ENCODE measurements around the gene LSM14A. TPM values are rescaled to one million over a fixed set of nuclear protein-coding genes. Genes with fewer than 3 reads are reported as not detected.

Gene LSM14A
- total and polyA plus RNA-seq, 2 of the 13 experiments (the other 11 are each of a cell fraction or from before 2014, with no cell fraction given): 77.0 to 83.6 TPM

DNA sequence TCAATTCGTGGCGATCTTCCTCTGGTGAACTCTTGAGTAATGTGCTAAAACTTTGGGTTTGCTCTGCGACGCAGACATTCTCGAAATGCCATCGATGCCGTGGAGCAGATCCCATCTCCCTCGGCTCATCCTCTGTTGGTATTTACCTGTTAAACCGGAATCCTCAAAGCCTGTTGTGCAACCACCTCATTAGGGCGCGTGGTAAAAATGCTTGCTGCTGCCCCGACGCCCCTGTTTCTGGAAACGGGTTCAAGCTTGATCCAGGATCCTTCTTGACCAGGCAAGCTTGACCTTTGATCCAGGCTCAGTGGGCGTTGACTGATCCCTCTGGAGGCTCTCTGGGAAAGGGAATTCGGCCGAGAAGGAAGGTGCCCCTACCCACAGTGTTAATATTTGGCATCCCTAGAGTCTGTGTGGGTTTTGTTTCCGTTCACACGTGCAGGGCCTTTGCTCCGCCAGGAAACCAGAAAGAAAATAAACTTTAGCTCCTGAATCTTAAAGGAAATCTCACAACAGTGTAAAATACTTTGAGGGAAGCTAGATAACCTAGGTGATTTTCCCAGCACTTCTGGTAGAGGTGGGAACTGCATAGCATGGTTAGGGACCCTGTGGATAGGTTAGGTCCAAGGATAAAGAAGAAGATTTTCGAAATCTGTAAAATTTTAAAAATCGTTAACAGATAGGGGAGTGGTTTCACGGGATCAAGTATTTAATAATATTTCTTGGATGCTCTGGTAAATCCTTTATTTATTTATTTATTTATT, 1.1 kb downstream of the LSM14A start (continued):
- TF ChIP-seq, protein P1, sequence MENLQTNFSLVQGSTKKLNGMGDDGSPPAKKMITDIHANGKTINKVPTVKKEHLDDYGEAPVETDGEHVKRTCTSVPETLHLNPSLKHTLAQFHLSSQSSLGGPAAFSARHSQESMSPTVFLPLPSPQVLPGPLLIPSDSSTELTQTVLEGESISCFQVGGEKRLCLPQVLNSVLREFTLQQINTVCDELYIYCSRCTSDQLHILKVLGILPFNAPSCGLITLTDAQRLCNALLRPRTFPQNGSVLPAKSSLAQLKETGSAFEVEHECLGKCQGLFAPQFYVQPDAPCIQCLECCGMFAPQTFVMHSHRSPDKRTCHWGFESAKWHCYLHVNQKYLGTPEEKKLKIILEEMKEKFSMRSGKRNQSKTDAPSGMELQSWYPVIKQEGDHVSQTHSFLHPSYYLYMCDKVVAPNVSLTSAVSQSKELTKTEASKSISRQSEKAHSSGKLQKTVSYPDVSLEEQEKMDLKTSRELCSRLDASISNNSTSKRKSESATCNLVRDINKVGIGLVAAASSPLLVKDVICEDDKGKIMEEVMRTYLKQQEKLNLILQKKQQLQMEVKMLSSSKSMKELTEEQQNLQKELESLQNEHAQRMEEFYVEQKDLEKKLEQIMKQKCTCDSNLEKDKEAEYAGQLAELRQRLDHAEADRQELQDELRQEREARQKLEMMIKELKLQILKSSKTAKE (CRISPR knock-in tag; IDR thresholded peaks at IDR 0.05; ENCODE audit: borderline replicate concordance): no peak
- TF ChIP-seq FOSL2 (CRISPR knock-in tag; IDR thresholded peaks at IDR 0.05): no peak; the same call in 1 of the 2 replicates
- peak; percentile 27 for TF ChIP-seq MED8 (CRISPR knock-in tag; IDR thresholded peaks at IDR 0.05; ENCODE audit: insufficient replicate concordance)
- TF ChIP-seq ZNF790 (CRISPR knock-in tag; IDR thresholded peaks at IDR 0.05; ENCODE audit: borderline replicate concordance): no peak
- no peak for TF ChIP-seq ZBTB8A (CRISPR knock-in tag; IDR thresholded peaks at IDR 0.05; ENCODE audit: borderline replicate concordance, low read depth)
- TF ChIP-seq, protein P2, sequence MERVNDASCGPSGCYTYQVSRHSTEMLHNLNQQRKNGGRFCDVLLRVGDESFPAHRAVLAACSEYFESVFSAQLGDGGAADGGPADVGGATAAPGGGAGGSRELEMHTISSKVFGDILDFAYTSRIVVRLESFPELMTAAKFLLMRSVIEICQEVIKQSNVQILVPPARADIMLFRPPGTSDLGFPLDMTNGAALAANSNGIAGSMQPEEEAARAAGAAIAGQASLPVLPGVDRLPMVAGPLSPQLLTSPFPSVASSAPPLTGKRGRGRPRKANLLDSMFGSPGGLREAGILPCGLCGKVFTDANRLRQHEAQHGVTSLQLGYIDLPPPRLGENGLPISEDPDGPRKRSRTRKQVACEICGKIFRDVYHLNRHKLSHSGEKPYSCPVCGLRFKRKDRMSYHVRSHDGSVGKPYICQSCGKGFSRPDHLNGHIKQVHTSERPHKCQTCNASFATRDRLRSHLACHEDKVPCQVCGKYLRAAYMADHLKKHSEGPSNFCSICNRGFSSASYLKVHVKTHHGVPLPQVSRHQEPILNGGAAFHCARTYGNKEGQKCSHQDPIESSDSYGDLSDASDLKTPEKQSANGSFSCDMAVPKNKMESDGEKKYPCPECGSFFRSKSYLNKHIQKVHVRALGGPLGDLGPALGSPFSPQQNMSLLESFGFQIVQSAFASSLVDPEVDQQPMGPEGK (CRISPR knock-in tag; IDR thresholded peaks at IDR 0.05): peak; percentile 47
- TF ChIP-seq, protein P3, sequence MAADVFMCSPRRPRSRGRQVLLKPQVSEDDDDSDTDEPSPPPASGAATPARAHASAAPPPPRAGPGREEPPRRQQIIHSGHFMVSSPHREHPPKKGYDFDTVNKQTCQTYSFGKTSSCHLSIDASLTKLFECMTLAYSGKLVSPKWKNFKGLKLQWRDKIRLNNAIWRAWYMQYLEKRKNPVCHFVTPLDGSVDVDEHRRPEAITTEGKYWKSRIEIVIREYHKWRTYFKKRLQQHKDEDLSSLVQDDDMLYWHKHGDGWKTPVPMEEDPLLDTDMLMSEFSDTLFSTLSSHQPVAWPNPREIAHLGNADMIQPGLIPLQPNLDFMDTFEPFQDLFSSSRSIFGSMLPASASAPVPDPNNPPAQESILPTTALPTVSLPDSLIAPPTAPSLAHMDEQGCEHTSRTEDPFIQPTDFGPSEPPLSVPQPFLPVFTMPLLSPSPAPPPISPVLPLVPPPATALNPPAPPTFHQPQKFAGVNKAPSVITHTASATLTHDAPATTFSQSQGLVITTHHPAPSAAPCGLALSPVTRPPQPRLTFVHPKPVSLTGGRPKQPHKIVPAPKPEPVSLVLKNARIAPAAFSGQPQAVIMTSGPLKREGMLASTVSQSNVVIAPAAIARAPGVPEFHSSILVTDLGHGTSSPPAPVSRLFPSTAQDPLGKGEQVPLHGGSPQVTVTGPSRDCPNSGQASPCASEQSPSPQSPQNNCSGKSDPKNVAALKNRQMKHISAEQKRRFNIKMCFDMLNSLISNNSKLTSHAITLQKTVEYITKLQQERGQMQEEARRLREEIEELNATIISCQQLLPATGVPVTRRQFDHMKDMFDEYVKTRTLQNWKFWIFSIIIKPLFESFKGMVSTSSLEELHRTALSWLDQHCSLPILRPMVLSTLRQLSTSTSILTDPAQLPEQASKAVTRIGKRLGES (CRISPR knock-in tag; IDR thresholded peaks at IDR 0.05; ENCODE audit: borderline replicate concordance): peak; percentile 73; the same call in 1 of the 2 replicates
- peak; percentile 62; the same call in 1 of the 2 replicates for TF ChIP-seq ZBTB7B (CRISPR knock-in tag; IDR thresholded peaks at IDR 0.05)
- TF ChIP-seq, protein P4, sequence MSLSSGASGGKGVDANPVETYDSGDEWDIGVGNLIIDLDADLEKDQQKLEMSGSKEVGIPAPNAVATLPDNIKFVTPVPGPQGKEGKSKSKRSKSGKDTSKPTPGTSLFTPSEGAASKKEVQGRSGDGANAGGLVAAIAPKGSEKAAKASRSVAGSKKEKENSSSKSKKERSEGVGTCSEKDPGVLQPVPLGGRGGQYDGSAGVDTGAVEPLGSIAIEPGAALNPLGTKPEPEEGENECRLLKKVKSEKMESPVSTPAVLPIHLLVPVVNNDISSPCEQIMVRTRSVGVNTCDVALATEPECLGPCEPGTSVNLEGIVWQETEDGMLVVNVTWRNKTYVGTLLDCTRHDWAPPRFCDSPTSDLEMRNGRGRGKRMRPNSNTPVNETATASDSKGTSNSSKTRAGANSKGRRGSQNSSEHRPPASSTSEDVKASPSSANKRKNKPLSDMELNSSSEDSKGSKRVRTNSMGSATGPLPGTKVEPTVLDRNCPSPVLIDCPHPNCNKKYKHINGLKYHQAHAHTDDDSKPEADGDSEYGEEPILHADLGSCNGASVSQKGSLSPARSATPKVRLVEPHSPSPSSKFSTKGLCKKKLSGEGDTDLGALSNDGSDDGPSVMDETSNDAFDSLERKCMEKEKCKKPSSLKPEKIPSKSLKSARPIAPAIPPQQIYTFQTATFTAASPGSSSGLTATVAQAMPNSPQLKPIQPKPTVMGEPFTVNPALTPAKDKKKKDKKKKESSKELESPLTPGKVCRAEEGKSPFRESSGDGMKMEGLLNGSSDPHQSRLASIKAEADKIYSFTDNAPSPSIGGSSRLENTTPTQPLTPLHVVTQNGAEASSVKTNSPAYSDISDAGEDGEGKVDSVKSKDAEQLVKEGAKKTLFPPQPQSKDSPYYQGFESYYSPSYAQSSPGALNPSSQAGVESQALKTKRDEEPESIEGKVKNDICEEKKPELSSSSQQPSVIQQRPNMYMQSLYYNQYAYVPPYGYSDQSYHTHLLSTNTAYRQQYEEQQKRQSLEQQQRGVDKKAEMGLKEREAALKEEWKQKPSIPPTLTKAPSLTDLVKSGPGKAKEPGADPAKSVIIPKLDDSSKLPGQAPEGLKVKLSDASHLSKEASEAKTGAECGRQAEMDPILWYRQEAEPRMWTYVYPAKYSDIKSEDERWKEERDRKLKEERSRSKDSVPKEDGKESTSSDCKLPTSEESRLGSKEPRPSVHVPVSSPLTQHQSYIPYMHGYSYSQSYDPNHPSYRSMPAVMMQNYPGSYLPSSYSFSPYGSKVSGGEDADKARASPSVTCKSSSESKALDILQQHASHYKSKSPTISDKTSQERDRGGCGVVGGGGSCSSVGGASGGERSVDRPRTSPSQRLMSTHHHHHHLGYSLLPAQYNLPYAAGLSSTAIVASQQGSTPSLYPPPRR (CRISPR knock-in tag; IDR thresholded peaks at IDR 0.05; ENCODE audit: borderline replicate concordance): no peak
- TF ChIP-seq ERF (CRISPR knock-in tag; IDR thresholded peaks at IDR 0.05): peak; percentile 36; the same call in 1 of the 2 replicates
- peak; percentile 76 for TF ChIP-seq SAP130 (CRISPR knock-in tag; IDR thresholded peaks at IDR 0.05; ENCODE audit: low read depth)
- no peak for TF ChIP-seq RAD51 (IDR thresholded peaks at IDR 0.05; ENCODE audit: borderline replicate concordance)
- TF ChIP-seq ZNF614 (CRISPR knock-in tag; IDR thresholded peaks at IDR 0.05; ENCODE audit: borderline replicate concordance): peak; percentile 58; the same call in 1 of the 2 replicates
- peak; percentile 30; the same call in 1 of the 2 replicates for TF ChIP-seq ZFP1 (CRISPR knock-in tag; IDR thresholded peaks at IDR 0.05)
- no peak for TF ChIP-seq ZNF570 (CRISPR knock-in tag; IDR thresholded peaks at IDR 0.05; ENCODE audit: borderline replicate concordance)
